Measurements from ENCODE around the gene AKAP10.
A peak's percentile ranks its signal among the peaks of the same experiment; 100 is the strongest.
"Not testable (repeated sequence)": the region's sequence is repeated elsewhere in the genome, so short reads cannot be mapped to it uniquely, and the experiment has no call there.

Gene AKAP10

GRCh38 chr17:19928299-19928698, 49.3 kb downstream of the AKAP10 start:
- no peak for DNase-seq (ENCODE audit: low read depth in 2 of 2)

GRCh38 chr17:19915245-19915978, 62.2 kb downstream of the AKAP10 start:
- no peak for DNase-seq (ENCODE audit: low read depth in 2 of 2)

DNA sequence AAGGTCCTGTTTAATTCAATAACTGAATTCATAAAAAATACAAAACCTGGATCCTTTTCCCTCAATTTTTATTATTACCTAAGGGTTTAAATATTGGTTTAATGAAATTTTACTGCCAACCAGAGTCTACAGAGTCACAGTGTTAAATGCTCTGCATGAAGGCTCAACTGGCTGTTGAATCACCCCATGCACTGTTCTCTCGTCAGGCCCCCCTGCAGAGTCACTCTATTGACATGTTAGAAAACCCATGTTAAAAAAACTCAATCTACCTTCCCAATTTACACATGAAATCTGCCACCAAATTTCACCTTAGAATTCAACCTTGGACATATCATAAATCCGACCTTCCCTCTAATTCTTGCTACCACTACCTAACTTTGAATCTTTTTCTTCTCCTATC, 66.6 kb downstream of the AKAP10 start:
- no peak for DNase-seq (ENCODE audit: low read depth in 2 of 2)

GRCh38 chr17:19909139-19909538, 68.5 kb downstream of the AKAP10 start:
- DNase-seq (ENCODE audit: low read depth in 2 of 2) = no peak

DNA sequence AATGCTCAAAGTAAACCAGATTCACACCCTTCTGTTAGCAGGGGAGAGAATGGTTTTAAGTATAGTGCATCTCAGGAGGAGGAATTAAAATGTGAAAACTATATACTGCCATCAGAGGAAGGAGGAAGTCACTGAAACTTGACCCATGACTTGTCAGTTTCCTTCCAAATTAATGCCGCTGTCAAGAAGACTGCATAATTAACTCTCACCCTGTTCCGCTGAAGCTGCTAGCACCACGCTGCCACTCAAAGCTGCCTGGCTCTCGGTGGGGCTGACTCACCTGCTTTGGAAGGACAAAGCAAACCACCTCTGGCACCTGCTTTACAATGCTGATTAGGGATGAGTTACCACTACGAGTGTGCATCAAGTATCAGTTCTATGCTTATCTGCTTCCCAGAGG, 72.1 kb downstream of the AKAP10 start:
- DNase-seq (ENCODE audit: low read depth in 2 of 2) = no peak

GRCh38 chr17:19904924-19905323, 72.7 kb downstream of the AKAP10 start:
- no peak for DNase-seq (ENCODE audit: low read depth in 2 of 2)

- no peak for DNase-seq (ENCODE audit: low read depth in 2 of 2)
Observed at GRCh38 chr17:19904412-19904811, 73.2 kb downstream of the AKAP10 start.

DNA sequence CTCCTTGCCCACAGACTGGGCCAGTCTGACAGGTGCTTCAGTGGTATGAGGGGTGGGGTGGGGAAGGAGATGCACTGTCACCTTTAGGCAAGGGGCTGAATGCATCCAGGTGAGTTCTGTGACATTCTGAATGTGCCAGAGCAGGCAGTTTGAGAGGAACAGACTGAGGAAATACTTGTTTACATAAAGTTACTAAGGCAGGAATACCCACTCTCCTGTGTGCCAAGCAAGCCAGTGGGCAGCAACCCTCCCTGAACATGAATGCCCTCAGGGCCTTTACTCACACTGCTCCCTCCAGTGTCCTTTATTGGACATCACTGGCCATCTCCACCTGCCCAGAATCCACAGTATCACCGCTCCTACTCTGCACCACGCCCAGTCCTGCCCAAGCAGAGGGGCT, 76.8 kb downstream of the AKAP10 start:
- DNase-seq (ENCODE audit: low read depth in 2 of 2) = no peak

DNA sequence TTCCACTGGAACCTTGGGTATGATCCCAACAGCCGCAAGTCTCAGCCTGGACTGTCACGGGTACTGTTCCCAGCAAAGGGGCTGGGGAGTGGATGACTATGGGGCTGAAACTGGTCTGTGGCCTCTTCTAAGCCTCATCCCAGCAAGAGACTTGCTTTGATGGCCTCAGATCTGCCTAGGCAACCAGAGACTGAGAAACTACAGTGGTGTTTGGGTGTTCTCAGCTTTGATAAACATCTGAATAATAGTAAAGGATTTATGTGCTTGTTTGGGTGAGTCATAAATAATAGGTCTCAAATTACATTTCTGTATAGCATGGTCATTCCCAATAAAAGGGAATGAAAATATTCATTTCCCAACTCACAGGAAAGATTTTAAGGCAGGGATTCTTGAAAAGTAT, 79.7 kb downstream of the AKAP10 start:
- DNase-seq (ENCODE audit: low read depth in 2 of 2) = no peak

DNA sequence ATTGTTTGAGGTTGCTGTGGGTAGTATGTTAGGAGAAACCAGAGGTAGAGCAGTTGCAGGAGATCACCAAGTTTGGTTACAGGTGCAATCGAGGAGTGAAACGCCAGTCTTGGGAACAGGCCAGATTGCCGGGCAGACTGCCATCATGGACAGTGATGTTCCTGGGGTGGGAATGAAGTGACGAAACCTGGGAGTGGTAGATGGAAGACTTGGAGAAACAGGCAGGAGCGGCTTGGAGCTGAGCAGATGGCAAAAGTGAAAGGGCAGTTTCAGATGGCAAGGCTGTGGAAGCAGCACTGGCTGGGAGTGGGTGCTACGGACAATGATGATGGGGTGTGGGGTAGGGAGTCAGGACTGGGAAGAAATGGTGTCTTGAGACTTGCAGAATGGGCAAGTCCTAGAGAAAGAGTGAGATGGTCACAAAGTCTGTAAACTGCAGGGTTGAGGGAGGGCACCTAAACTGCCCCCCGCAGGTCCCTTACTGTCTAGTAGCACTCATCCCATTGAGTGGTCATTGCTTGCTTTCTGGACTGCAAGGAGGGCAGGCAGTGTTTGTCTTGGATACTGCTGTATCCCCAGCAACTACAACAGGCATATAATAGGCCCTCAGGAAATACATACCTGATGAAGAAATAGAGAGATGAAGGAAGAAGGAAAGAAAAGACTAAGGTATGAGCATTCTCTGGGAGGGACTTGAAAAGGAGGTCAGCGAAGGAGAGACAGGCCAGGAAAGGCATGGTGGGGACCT, 80.4 kb downstream of the AKAP10 start:
- DNase-seq (ENCODE audit: low read depth in 2 of 2) = no peak

- no peak for DNase-seq (ENCODE audit: low read depth in 2 of 2)
Observed at GRCh38 chr17:19896679-19897078, 80.9 kb downstream of the AKAP10 start.

GRCh38 chr17:19890554-19890953, 87.1 kb downstream of the AKAP10 start:
- DNase-seq (ENCODE audit: low read depth in 2 of 2) = not testable (repeated sequence)

DNA sequence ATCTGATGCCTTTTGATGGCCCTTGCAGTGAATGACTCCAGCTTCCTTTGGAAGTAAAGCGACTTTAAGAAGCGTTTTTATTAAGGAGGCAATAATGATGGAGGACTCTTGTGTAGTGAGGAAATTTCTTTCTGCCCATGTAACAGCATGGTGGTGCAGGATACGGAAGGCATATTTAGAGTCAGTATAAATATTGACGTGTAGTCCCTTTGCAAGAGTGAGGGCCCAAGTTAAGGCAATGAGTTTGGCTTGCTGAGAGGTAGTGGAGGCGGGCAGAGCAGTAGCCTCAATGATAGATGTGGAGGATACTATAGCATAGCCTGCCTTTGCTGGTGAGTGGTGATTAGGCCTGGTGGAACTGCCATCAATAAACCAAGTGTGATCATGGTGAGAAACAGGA, 87.6 kb downstream of the AKAP10 start:
- DNase-seq (ENCODE audit: low read depth in 2 of 2) = not testable (repeated sequence)

GRCh38 chr17:19886116-19886515, 91.5 kb downstream of the AKAP10 start:
- no peak for DNase-seq (ENCODE audit: low read depth in 2 of 2)

GRCh38 chr17:19883537-19884215, 94.0 kb downstream of the AKAP10 start:
- DNase-seq (ENCODE audit: low read depth in 2 of 2) = no peak

DNA sequence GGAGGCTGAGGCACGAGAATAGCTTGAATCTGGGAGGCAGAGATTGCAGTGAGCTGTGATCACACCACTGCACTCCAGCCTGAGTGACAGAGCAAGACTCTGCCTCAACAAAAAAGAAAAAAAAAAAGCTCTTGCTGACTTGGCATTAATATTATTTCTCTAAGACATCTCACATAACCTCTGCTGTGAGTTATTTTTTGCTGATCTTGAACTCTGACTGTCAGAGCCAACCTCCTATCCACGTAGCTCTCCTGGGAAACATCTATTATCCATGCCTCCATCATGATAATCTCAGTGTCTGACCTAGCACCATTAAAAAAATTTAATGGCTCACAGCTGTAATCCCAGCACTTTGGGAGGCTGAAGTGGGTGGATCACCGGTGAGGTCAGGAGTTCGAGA, 97.2 kb downstream of the AKAP10 start:
- DNase-seq (ENCODE audit: low read depth in 2 of 2) = no peak

DNA sequence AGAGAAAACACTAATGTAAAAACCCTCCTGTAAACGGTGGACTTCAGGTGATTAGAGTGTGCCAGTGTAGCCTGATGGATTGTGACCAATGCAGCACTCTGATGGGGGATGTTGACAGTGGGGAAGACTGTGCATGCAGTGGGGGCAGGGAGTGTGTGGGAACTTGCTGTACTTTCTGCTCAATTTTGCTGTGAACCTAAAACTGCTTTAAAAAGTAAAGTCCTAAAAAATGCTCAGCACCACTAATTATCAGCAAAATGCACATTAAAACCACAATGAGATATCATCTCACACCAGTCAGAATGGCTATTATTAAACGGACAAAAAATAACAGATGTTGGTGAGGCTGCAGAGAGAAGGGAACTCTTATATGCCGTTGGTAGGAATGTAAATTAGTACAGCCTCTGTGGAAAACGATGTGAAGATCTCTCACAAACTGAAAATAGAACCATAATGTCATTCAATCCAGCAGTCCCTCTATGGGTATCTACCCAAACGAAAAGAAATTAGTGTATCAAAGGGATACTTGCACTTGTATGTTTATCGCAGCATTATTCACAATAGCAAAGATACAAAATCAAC, 100.2 kb downstream of the AKAP10 start:
- DNase-seq (ENCODE audit: low read depth in 2 of 2) = no peak

- DNase-seq (ENCODE audit: low read depth in 2 of 2) = peak; percentile 9 to 11
Observed at GRCh38 chr17:19876529-19877161, 101.0 kb downstream of the AKAP10 start.

- DNase-seq (ENCODE audit: low read depth in 2 of 2) = no peak
Observed at GRCh38 chr17:19874256-19874655, 103.4 kb downstream of the AKAP10 start.

GRCh38 chr17:19873346-19873745, 104.3 kb downstream of the AKAP10 start:
- no peak for DNase-seq (ENCODE audit: low read depth in 2 of 2)

DNA sequence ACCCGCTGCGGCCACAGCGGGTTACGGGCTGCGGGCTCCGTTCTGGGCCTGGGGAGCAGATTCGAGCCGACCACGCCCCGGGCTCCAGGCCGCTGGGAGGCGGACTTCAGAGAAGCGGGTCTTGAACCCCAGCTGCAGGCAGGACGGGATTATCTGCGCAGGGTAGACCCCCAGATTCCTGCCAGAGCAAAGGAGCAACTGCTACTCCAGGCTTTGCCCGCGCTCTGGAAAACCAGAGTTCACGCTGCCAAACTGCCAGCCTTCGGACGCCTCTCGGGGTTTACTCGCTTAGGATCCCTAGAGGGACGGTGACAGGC, 109.6 kb downstream of the AKAP10 start:
- DNase-seq (ENCODE audit: low read depth in 2 of 2) = no peak
